Kidney (tissue), 14 donors: ENCODE results near the gene PEDS1. TPM values are rescaled to one million over a fixed set of nuclear protein-coding genes. Genes with fewer than 3 reads are reported as not detected.
"Not testable (repeated sequence)": the region's sequence is repeated elsewhere in the genome, so short reads cannot be mapped to it uniquely, and the experiment has no call there.

Experiments used
- DNase-seq, 5 donors: peaks; one replicate each; pipeline ENCODE4 v3.0.0-alpha.2; 2013 to 2020
- FAIRE-seq: peaks from 2 replicates; lab custom pipeline; 2012; peaks lifted over from hg19 to GRCh38; lab: Jason Lieb, UNC
- H3K27ac ChIP-seq, 2 donors: one replicate each; pipeline ENCODE4 v1.7.0; 2013; ENCODE audit warnings: low read depth in 2 of 2, low read length in 2 of 2, inconsistent platforms in 1 of 2
- H3K27me3 ChIP-seq: one replicate; pipeline ENCODE4 v1.7.1; 2013; ENCODE audit warnings: low read length, inconsistent platforms; ENCODE audit not compliant: control insufficient read depth, insufficient read depth
- H3K36me3 ChIP-seq, 3 donors: one replicate each; pipeline versions ENCODE4 v1.7.0 to v1.7.1; 2013; ENCODE audit warnings: low read length in 3 of 3, control low read depth in 1 of 3, inconsistent platforms in 1 of 3; ENCODE audit not compliant: insufficient read depth in 3 of 3, control insufficient read depth in 2 of 3
- H3K4me1 ChIP-seq, 3 donors: one replicate each; pipeline versions ENCODE4 v1.7.0 to v1.7.1; 2013; ENCODE audit warnings: low read length in 3 of 3, inconsistent platforms in 1 of 3, low read depth in 1 of 3; ENCODE audit not compliant: control insufficient read depth in 2 of 3, insufficient read depth in 2 of 3
- H3K4me3 ChIP-seq, 3 donors: one replicate each; pipeline versions ENCODE4 v1.7.0 to v1.8.1; 2013; ENCODE audit warnings: low read length in 3 of 3, control low read depth in 1 of 3, inconsistent platforms in 1 of 3
- H3K9ac ChIP-seq, 3 donors: one replicate each; pipeline versions ENCODE4 v1.7.0 to v1.7.1; 2013; ENCODE audit warnings: low read length in 3 of 3, control low read depth in 1 of 3, inconsistent platforms in 1 of 3
- H3K9me3 ChIP-seq, 3 donors: one replicate each; pipeline versions ENCODE4 v1.7.0 to v1.7.1; 2013; ENCODE audit warnings: low read length in 3 of 3, control low read depth in 1 of 3, inconsistent platforms in 1 of 3; ENCODE audit not compliant: control insufficient read depth in 2 of 3, insufficient read depth in 1 of 3
- intact Hi-C: fragments of 100-400 bp; cut with DNase I; formaldehyde crosslinking; loops from one replicate; pipeline ENCODE4 v1.11.1; 2022
- polyA plus RNA-seq: library from polyadenylated mRNA; stranded (reverse); fragments of 350-450 nt; fragmentation: Illumina TruSeq; extraction: RNeasy Lipid Tissue Mini Kit (QIAGEN cat#74804); gene quantifications from one replicate; pipeline ENCODE4 v1.2.3, GENCODE V29; 2014; ENCODE audit warnings: low read depth, low replicate concordance; ENCODE audit not compliant: insufficient read depth
- total RNA-seq: library from RNA; stranded (reverse); fragmentation: NEBNext Ultra II Directional; extraction: Animal tissue kit (Norgen Biotek cat#: 25700); gene quantifications from one replicate; pipeline ENCODE4 v1.2.1, GENCODE V29; 2021
- TF ChIP-seq, protein P1 (sequence below): IDR thresholded peaks from 3 replicates; pipeline ENCODE4 v1.5.1; 2012; ENCODE audit warnings: mild to moderate bottlenecking, moderate library complexity, borderline replicate concordance; ENCODE audit not compliant: insufficient read depth; ENCODE audit errors: extremely low read depth
- donor health status: control.
- donor health status: control.
- donor health status: control.
- donor health status: control.
- donor health status: control.
- donor health status: DM: yes; HTN: yes; CAD: no.
- donor health status: Normal renal cell carcinoma (clear cell type).

PEDS1 gene
- total and polyA plus RNA-seq, 2 donors from 2014 or later, result 16.3 to 18.3 TPM

DNA sequence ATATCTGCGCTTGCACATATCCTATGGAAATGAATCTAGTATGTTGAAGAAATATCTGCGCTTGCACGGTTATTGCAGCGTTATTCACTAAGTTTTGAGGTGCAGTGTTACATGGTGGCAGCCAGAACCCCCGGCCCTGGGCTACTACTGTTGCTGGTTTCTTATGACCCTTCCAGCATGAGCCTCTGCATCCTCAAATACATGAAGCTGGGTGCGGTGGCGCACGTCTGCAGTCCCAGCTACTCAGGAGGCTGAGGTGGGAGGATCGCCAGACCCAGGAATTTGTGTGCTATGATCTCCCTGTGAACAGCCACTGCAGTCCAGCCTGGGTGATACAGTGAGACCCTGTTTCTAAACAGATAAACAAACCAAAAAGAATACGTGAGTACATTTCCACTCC lies 27.8 kb upstream of the PEDS1 start:
- TF ChIP-seq, protein P1, sequence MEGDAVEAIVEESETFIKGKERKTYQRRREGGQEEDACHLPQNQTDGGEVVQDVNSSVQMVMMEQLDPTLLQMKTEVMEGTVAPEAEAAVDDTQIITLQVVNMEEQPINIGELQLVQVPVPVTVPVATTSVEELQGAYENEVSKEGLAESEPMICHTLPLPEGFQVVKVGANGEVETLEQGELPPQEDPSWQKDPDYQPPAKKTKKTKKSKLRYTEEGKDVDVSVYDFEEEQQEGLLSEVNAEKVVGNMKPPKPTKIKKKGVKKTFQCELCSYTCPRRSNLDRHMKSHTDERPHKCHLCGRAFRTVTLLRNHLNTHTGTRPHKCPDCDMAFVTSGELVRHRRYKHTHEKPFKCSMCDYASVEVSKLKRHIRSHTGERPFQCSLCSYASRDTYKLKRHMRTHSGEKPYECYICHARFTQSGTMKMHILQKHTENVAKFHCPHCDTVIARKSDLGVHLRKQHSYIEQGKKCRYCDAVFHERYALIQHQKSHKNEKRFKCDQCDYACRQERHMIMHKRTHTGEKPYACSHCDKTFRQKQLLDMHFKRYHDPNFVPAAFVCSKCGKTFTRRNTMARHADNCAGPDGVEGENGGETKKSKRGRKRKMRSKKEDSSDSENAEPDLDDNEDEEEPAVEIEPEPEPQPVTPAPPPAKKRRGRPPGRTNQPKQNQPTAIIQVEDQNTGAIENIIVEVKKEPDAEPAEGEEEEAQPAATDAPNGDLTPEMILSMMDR, result no peak
- Histone ChIP-seq H3K36me3 (no peaks in the 10 kb centered on the region), H3K27me3 (no peaks in the 10 kb centered on the region), H3K9ac (no peak overlapping the region), H3K9me3 (no peaks in the 10 kb centered on the region), H3K27ac (no peak overlapping the region), H3K4me3 (no peak overlapping the region), H3K4me1 (no peaks in the 10 kb centered on the region)
- intact Hi-C loops, result no loop called here
- no peak for DNase-seq
- FAIRE-seq, result no peak

DNA sequence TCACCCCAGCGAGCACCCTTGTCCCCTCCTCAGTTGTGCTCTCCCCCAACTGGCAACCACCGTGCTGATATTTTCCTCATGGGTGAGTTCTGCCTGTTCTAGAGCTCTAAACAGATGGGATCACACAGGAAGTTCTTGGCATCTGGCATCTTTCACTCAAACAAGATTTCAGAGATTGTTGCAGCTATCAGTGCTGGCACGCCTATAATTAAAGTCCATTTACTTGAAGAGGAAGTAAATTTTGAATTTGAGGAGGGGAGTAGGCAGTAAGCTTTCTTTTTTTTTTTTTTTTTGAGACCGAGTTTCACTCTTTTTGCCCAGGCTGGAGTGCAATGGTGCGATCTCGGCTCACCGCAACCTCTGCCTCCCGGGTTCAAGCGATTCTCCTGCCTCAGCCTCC lies 25.1 kb upstream of the PEDS1 start:
- intact Hi-C loops, H3K9ac ChIP-seq, H3K27me3 ChIP-seq, FAIRE-seq, H3K4me1 ChIP-seq, H3K4me3 ChIP-seq, H3K27ac ChIP-seq, DNase-seq, H3K9me3 ChIP-seq, H3K36me3 ChIP-seq: not testable (repeated sequence)

DNA sequence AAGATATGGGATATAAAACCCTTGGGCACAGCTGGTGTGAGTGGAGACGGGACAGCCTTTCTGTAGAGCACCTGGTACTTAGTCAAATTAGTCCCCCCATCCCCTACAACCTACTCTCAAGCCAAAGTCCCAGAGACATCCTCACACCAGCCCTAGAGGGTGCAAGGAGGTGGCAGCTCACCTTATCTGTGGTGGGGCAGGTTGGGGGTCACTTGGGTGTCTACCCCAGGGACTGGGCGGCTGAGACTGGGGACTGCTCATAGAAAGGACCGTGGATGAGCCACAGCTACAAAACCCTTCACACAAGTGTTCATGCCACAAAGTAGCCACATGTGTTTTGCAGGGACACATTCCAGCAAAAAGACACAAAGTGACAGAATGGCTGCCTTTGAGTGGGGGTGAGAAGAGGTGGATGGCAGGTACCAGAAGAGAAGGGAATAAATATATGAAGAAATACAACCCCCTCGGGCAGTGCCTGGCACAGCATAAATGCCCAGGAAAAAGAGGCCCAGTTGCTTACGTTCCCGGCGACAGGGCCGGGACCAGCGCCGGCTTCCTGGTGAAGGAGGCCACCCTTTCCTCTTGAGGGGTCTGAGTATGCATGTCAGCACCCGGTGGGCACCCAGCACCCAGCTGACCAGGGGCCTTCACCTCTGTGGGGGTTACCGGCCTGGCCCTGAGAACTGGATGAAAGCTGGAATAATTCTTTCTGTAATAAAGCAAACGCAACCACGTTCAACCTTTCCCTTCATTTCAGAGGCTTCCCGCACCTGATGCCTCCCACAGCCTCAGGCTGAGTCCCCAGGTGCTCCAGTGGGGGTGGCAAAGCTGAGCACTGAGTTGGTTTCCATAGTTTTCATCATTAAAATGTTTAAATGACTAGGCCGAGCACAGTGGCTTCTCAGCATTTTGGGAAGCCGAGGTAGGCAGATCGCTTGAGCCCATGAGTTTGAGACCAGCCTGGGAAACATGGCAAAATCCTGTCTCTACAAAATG lies 22.7 kb upstream of the PEDS1 start:
- intact Hi-C loops, result no loop called here
- H3K4me3 ChIP-seq, result no peak overlapping the region
- FAIRE-seq (no peak), DNase-seq (no peak)
- no peak overlapping the region for H3K27ac ChIP-seq
- H3K4me1 ChIP-seq, result peaks cover 0 to 4% (median 3%) of the 10 kb centered on the region in 3 donors
- no peaks in the 10 kb centered on the region for H3K9me3 ChIP-seq
- TF ChIP-seq, protein P1, result no peak
- no peaks in the 10 kb centered on the region for H3K36me3 ChIP-seq
- no peaks in the 10 kb centered on the region for H3K27me3 ChIP-seq
- no peak overlapping the region for H3K9ac ChIP-seq

DNA sequence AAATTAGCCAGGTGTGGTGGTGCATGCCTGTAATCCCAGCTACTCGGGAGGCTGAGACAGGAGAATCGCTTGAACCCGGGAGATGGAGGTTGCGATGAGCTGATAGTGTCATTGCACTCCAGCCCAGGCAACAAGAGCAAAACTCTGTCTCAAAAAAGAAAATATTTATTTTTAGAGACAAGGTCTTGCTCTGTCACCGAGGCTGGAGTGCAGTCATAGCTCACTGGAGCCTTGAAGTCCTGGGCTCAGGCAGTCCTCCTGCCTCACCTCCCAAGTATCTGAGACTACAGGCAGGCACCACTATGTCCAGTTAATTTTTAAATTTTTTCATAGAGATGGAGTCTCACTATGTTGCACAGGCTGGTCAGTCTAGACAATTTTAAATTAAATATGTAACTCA lies 20.9 kb upstream of the PEDS1 start:
- intact Hi-C loops, result no loop called here
- Histone ChIP-seq H3K27me3 (no peaks in the 10 kb centered on the region), H3K4me1 (peaks cover 0 to 4% (median 3%) of the 10 kb centered on the region in 3 donors), H3K9ac (no peak overlapping the region), H3K36me3 (no peaks in the 10 kb centered on the region), H3K4me3 (no peak overlapping the region), H3K27ac (no peak overlapping the region), H3K9me3 (no peaks in the 10 kb centered on the region)
- no peak for DNase-seq
- FAIRE-seq, result no peak
- TF ChIP-seq, protein P1, result no peak
